Upper lobe of right lung (tissue), 1 donor: Measurements from ENCODE around the gene FAM168A. TPM values are rescaled to one million over a fixed set of nuclear protein-coding genes. Genes with fewer than 3 reads are reported as not detected.

Source experiments
- ATAC-seq: fragments of 200-7000 bp; cut with Tn5 transposase; one replicate; pipeline ENCODE4 v1.9.1; 2020; ENCODE audit warnings: mild to moderate bottlenecking, moderate library complexity
- DNase-seq: peaks from one replicate; pipeline ENCODE4 v3.0.0-alpha.2; 2020
- H3K27ac ChIP-seq: fragments of 200-600 bp; one replicate; pipeline ENCODE4 v1.8.0; 2022
- H3K27me3 ChIP-seq: fragments of 200-600 bp; one replicate; pipeline ENCODE4 v1.8.0; 2022; ENCODE audit warnings: mild to moderate bottlenecking
- H3K36me3 ChIP-seq: fragments of 200-600 bp; one replicate; pipeline ENCODE4 v1.8.0; 2022
- H3K4me1 ChIP-seq: fragments of 200-600 bp; one replicate; pipeline ENCODE4 v1.8.0; 2022
- H3K4me3 ChIP-seq: fragments of 200-600 bp; one replicate; pipeline ENCODE4 v1.8.0; 2022; ENCODE audit warnings: mild to moderate bottlenecking
- H3K9me3 ChIP-seq: fragments of 200-600 bp; one replicate; pipeline ENCODE4 v1.8.0; 2022
- CTCF ChIP-seq: fragments of 200-600 bp; IDR thresholded peaks from one replicate; pipeline ENCODE4 v1.8.0; 2022; ENCODE audit warnings: antibody characterized with exemption
- intact Hi-C: fragments of 100-400 bp; cut with DNase I; formaldehyde crosslinking; loops from one replicate; pipeline ENCODE4 v1.11.0; 2022
- total RNA-seq: library from RNA; stranded (reverse); fragmentation: NEBNext Ultra II Directional; extraction: Animal tissue kit (Norgen Biotek cat#: 25700); gene quantifications from one replicate; pipeline ENCODE4 v1.2.1, GENCODE V29; 2021
- donor health status: DM: no; HTN: yes; CAD: no; lungs with severe emphysema.

The FAM168A gene
- total RNA-seq, 1 donor from 2014 or later, result 30.7 TPM

GRCh38 chr11:73423506-73423905 lies 174.4 kb downstream of the FAM168A start:
- no peaks in the 10 kb centered on the region for H3K27me3 ChIP-seq
- DNase-seq (no peak), ATAC-seq (no peak)
- H3K36me3 ChIP-seq, result no peaks in the 10 kb centered on the region
- no peak overlapping the region for H3K27ac ChIP-seq
- no peaks in the 10 kb centered on the region for H3K4me1 ChIP-seq
- no peak for TF ChIP-seq CTCF
- H3K4me3 ChIP-seq, result no peak overlapping the region
- H3K9me3 ChIP-seq, result no peaks in the 10 kb centered on the region
- intact Hi-C loops, result no loop called here

- Histone ChIP-seq H3K36me3 (no peaks in the 10 kb centered on the region), H3K9me3 (no peaks in the 10 kb centered on the region), H3K4me3 (no peak overlapping the region), H3K4me1 (no peaks in the 10 kb centered on the region), H3K27ac (no peak overlapping the region), H3K27me3 (no peaks in the 10 kb centered on the region)
- intact Hi-C loops, result no loop called here
- ATAC-seq (no peak), DNase-seq (no peak)
- no peak for TF ChIP-seq CTCF
Measured at GRCh38 chr11:73422886-73423285, 175.0 kb downstream of the FAM168A start.

GRCh38 chr11:73420136-73420535 lies 177.8 kb downstream of the FAM168A start:
- intact Hi-C loops, result no loop called here
- Histone ChIP-seq H3K36me3 (no peaks in the 10 kb centered on the region), H3K27me3 (no peaks in the 10 kb centered on the region), H3K4me3 (no peak overlapping the region), H3K4me1 (peaks cover 3% of the 10 kb centered on the region), H3K27ac (no peak overlapping the region), H3K9me3 (no peaks in the 10 kb centered on the region)
- TF ChIP-seq CTCF, result no peak
- DNase-seq (no peak), ATAC-seq (no peak)

GRCh38 chr11:73416786-73417185 lies 181.1 kb downstream of the FAM168A start:
- no peaks in the 10 kb centered on the region for H3K27me3 ChIP-seq
- peaks cover 14% of the 10 kb centered on the region for H3K4me1 ChIP-seq
- intact Hi-C loops, result no loop called here
- ATAC-seq (no peak), DNase-seq (no peak)
- H3K27ac ChIP-seq, result no peak overlapping the region
- H3K36me3 ChIP-seq, result no peaks in the 10 kb centered on the region
- no peaks in the 10 kb centered on the region for H3K9me3 ChIP-seq
- TF ChIP-seq CTCF, result no peak
- no peak overlapping the region for H3K4me3 ChIP-seq

GRCh38 chr11:73415854-73416615 lies 181.9 kb downstream of the FAM168A start:
- peaks cover 14% of the 10 kb centered on the region for H3K4me1 ChIP-seq
- ATAC-seq, result no peak
- H3K27me3 ChIP-seq, result no peaks in the 10 kb centered on the region
- intact Hi-C loops, result no loop called here
- TF ChIP-seq CTCF, result no peak
- DNase-seq, result no peak
- no peaks in the 10 kb centered on the region for H3K9me3 ChIP-seq
- H3K4me3 ChIP-seq, result no peak overlapping the region
- peaks cover 5% of the 10 kb centered on the region for H3K36me3 ChIP-seq
- H3K27ac ChIP-seq, result no peak overlapping the region
